ENCODE measurements around the gene SRSF5.

The SRSF5 gene

GRCh38 chr14:69755296-69755695 lies 11.6 kb upstream of the SRSF5 start:
- H3K27me3 Mint-ChIP-seq (ENCODE audit: low read depth): no peaks in the 10 kb centered on the region
- no peaks in the 10 kb centered on the region for H3K9me3 Mint-ChIP-seq
- no peak overlapping the region for H3K27ac Mint-ChIP-seq
- TF ChIP-seq CTCF (IDR thresholded peaks at IDR 0.05; ENCODE audit: unreplicated experiment in 3 of 3): no peak
- no peaks in the 10 kb centered on the region for H3K4me1 Mint-ChIP-seq
- H3K4me3 Mint-ChIP-seq: no peak overlapping the region
- no peaks in the 10 kb centered on the region for H3K36me3 Mint-ChIP-seq (ENCODE audit: low read depth)

- TF ChIP-seq CTCF (IDR thresholded peaks at IDR 0.05; ENCODE audit: unreplicated experiment in 3 of 3): no peak
- H3K27me3 Mint-ChIP-seq (ENCODE audit: low read depth): peaks cover 1% of the 10 kb centered on the region
- H3K9me3 Mint-ChIP-seq: no peaks in the 10 kb centered on the region
- no peak overlapping the region for H3K27ac Mint-ChIP-seq
- no peaks in the 10 kb centered on the region for H3K4me1 Mint-ChIP-seq
- H3K4me3 Mint-ChIP-seq: no peak overlapping the region
- no peaks in the 10 kb centered on the region for H3K36me3 Mint-ChIP-seq (ENCODE audit: low read depth)
These were observed 11.2 kb upstream of the SRSF5 start for GRCh38 chr14:69755784-69756183.

GRCh38 chr14:69756298-69756697 lies 10.6 kb upstream of the SRSF5 start:
- H3K9me3 Mint-ChIP-seq: no peaks in the 10 kb centered on the region
- no peak for TF ChIP-seq CTCF (IDR thresholded peaks at IDR 0.05; ENCODE audit: unreplicated experiment in 3 of 3)
- peaks cover 5% of the 10 kb centered on the region for H3K27me3 Mint-ChIP-seq (ENCODE audit: low read depth)
- no peak overlapping the region for H3K4me3 Mint-ChIP-seq
- no peaks in the 10 kb centered on the region for H3K4me1 Mint-ChIP-seq
- no peak overlapping the region for H3K27ac Mint-ChIP-seq
- H3K36me3 Mint-ChIP-seq (ENCODE audit: low read depth): no peaks in the 10 kb centered on the region

- no peak overlapping the region for H3K4me3 Mint-ChIP-seq
- no peaks in the 10 kb centered on the region for H3K9me3 Mint-ChIP-seq
- no peaks in the 10 kb centered on the region for H3K36me3 Mint-ChIP-seq (ENCODE audit: low read depth)
These were observed 6.1 kb upstream of the SRSF5 start for GRCh38 chr14:69760810-69761209.

GRCh38 chr14:69763761-69764510 lies 3.0 kb upstream of the SRSF5 start:
- H3K9me3 Mint-ChIP-seq: no peaks in the 10 kb centered on the region
- H3K27ac Mint-ChIP-seq: peak overlapping the region; percentile 32 to 42 (median 42)
- peaks cover 17% of the 10 kb centered on the region for H3K27me3 Mint-ChIP-seq (ENCODE audit: low read depth)
- peak overlapping the region; percentile 45 to 69 (median 60) for H3K4me3 Mint-ChIP-seq
- peaks cover 18% of the 10 kb centered on the region for H3K36me3 Mint-ChIP-seq (ENCODE audit: low read depth)
- TF ChIP-seq CTCF (IDR thresholded peaks at IDR 0.05; ENCODE audit: unreplicated experiment in 3 of 3): no peak
- peaks cover 28% of the 10 kb centered on the region for H3K4me1 Mint-ChIP-seq

More at GRCh38 chr14:69760810-69761209, 6.1 kb upstream of the SRSF5 start:
- H3K27ac Mint-ChIP-seq: no peak overlapping the region
- H3K4me1 Mint-ChIP-seq: peaks cover 3% of the 10 kb centered on the region
- TF ChIP-seq CTCF (IDR thresholded peaks at IDR 0.05; ENCODE audit: unreplicated experiment in 3 of 3): no peak
- peaks cover 17% of the 10 kb centered on the region for H3K27me3 Mint-ChIP-seq (ENCODE audit: low read depth)

Data from nephron (organoid).